RWPE2 (cell line): ENCODE results near the gene KRT3.

Experiments
- ATAC-seq: fragments of 200-7000 bp; cut with Tn5 transposase; 3 replicates; pipeline ENCODE4 v1.9.1; 2021; ENCODE audit warnings: low read depth
- DNase-seq: peaks from one replicate; pipeline ENCODE4 v3.0.0-alpha.2; 2020; ENCODE audit warnings: low spot score
- H3K27ac ChIP-seq: fragments of 450-650 bp; 2 replicates; pipeline ENCODE4 v1.5.1; 2017; ENCODE audit warnings: mild to moderate bottlenecking; ENCODE audit not compliant: poor library complexity, severe bottlenecking
- H3K27me3 ChIP-seq: fragments of 250-450 bp; sonication (Bioruptor Pico); 2 replicates; pipeline ENCODE4 v1.5.1; 2021; ENCODE audit warnings: mild to moderate bottlenecking, moderate library complexity; ENCODE audit not compliant: insufficient read depth, poor library complexity, severe bottlenecking
- H3K36me3 ChIP-seq: fragments of 250-450 bp; sonication (Bioruptor Pico); 2 replicates; pipeline ENCODE4 v1.5.1; 2020; ENCODE audit warnings: low read depth, mild to moderate bottlenecking, moderate library complexity
- H3K4me1 ChIP-seq: fragments of 250-450 bp; sonication (Bioruptor Pico); 2 replicates; pipeline ENCODE4 v1.5.1; 2021; ENCODE audit warnings: mild to moderate bottlenecking, moderate library complexity; ENCODE audit not compliant: insufficient read depth, poor library complexity, severe bottlenecking
- H3K4me3 ChIP-seq: fragments of 250-450 bp; sonication (Bioruptor Pico); 2 replicates; pipeline ENCODE4 v1.5.1; 2021; ENCODE audit warnings: mild to moderate bottlenecking, moderate library complexity; ENCODE audit not compliant: severe bottlenecking
- H3K9me3 ChIP-seq: fragments of 250-450 bp; sonication (Bioruptor Pico); 2 replicates; pipeline ENCODE4 v1.5.1; 2021; ENCODE audit warnings: mild to moderate bottlenecking, moderate library complexity; ENCODE audit not compliant: severe bottlenecking
- TF ChIP-seq, protein P1 (sequence below): fragments of 450-650 bp; IDR thresholded peaks from one replicate; pipeline ENCODE4 v1.5.1; 2017; ENCODE audit warnings: mild to moderate bottlenecking, moderate library complexity; ENCODE audit not compliant: poor library complexity, severe bottlenecking

The KRT3 gene

DNA sequence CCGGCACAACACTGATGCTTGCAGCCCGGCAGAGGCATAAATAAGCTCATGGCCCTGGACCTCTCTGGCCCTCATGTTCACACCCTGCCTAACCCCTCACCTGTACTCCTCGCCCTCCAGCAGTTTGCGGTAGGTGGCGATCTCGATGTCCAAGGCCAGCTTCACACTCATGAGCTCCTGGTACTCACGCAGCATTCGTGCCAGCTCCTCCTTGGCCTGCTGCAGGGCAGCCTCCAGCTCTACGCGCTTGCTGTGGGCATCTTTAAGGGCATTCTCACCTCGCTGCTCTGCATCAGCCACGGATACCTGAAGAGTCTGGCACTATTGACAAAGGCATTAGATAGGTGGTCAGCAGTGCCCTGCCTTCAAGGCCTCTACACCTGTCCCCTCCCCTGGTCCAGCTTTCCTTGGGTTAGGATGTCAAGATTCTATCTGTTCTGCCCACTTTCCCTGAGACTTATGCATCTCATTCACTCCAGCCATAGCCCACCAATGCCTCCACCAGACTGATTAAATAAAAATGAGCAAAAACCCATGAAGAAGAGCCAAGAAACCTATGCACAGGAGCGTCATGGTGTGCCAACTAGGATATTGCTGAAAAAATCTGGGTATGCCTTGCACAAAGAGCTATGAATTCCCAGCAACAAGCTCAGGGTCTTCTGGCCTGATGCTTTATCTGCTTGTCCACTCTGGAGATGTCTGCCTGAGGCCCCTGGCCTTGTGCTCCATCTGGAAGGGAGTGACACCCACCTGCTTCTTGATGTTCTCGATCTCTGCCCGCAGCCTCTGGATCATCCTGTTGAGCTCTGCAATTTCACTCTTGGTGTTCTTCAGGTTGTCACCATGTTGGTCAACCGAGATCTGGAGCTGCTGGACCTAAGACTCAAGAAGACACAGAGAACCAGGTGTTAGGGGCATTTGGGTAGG is 11.9 kb upstream of the KRT3 start:
- H3K4me3 ChIP-seq = no peak overlapping the region
- no peak for ATAC-seq
- H3K27me3 ChIP-seq = no peaks in the 10 kb centered on the region
- TF ChIP-seq, protein P1, sequence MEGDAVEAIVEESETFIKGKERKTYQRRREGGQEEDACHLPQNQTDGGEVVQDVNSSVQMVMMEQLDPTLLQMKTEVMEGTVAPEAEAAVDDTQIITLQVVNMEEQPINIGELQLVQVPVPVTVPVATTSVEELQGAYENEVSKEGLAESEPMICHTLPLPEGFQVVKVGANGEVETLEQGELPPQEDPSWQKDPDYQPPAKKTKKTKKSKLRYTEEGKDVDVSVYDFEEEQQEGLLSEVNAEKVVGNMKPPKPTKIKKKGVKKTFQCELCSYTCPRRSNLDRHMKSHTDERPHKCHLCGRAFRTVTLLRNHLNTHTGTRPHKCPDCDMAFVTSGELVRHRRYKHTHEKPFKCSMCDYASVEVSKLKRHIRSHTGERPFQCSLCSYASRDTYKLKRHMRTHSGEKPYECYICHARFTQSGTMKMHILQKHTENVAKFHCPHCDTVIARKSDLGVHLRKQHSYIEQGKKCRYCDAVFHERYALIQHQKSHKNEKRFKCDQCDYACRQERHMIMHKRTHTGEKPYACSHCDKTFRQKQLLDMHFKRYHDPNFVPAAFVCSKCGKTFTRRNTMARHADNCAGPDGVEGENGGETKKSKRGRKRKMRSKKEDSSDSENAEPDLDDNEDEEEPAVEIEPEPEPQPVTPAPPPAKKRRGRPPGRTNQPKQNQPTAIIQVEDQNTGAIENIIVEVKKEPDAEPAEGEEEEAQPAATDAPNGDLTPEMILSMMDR = no peak
- H3K36me3 ChIP-seq = no peaks in the 10 kb centered on the region
- DNase-seq = no peak
- H3K9me3 ChIP-seq = no peaks in the 10 kb centered on the region
- H3K27ac ChIP-seq = no peak overlapping the region
- no peaks in the 10 kb centered on the region for H3K4me1 ChIP-seq

DNA sequence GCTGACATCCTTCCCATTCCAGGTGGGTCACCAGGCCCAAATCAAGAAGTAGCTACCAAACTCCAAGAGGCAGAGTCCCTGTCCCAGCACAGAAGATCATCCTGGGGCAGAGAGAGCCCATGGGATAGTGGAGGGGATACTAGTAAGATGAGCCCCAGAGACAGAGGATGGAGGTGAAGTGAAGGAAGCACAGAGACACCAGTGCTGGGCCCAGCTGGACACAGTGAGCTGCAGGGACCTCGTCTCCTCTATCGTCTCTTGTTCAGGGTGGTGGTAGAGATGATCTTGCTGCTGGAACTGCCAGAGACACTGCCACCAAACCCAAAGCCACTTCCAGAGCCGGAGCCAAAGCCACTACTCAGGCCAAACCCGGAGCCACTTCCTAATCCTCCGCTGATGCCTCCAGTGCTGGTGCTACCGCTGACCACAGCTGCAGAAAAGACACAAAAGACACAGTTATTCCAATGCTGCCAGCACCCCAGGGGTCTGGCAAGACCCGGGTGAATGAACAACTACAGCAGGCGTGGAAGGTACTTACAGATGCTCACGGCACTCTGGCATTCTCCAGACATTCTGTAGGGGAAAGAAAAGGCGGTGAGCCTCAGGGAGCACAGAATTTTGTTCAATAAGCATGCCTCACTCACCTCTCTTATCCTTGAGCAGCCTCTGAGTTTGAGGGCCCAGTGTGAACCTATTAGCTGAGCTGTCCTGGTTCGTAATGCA is 11.1 kb upstream of the KRT3 start:
- no peaks in the 10 kb centered on the region for H3K27me3 ChIP-seq
- H3K9me3 ChIP-seq = no peaks in the 10 kb centered on the region
- H3K27ac ChIP-seq = no peak overlapping the region
- no peak for ATAC-seq
- H3K4me1 ChIP-seq = no peaks in the 10 kb centered on the region
- no peak overlapping the region for H3K4me3 ChIP-seq
- TF ChIP-seq, protein P1 = no peak
- H3K36me3 ChIP-seq = no peaks in the 10 kb centered on the region
- DNase-seq = no peak

DNA sequence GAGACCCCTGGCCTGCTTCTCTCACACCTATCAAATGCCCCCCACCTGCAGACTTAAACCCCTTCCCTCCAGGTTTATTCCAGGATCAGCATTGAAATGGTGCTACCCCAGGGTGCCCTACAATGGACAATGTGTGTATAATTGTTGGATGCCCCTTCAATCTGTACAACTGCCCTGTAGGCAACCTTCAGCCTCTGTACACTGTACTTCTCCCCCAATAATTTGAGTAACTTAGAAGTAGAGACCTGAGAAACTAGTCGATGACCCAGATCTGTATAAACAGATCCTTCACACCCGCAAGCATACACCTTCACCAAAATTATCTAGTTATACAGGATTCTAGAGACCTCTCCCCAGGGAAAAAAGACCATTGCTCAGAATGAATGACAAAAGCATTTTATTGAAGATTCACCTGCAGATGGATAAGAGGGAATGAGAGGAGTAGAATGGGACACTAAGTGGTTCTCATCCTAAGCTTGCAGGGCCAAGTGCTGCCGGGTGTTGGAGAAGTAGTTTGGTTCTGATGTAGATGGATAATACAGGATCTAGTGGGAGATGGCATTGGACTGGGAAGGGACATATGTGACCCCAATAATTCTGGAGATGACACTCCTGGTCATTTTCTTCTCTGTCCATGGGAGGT is 10.4 kb upstream of the KRT3 start:
- TF ChIP-seq, protein P1 = no peak
- H3K27me3 ChIP-seq = no peaks in the 10 kb centered on the region
- DNase-seq (no peak), ATAC-seq (no peak)
- no peaks in the 10 kb centered on the region for H3K4me1 ChIP-seq
- H3K4me3 ChIP-seq = no peak overlapping the region
- H3K36me3 ChIP-seq = no peaks in the 10 kb centered on the region
- H3K9me3 ChIP-seq = no peaks in the 10 kb centered on the region
- no peak overlapping the region for H3K27ac ChIP-seq

DNA sequence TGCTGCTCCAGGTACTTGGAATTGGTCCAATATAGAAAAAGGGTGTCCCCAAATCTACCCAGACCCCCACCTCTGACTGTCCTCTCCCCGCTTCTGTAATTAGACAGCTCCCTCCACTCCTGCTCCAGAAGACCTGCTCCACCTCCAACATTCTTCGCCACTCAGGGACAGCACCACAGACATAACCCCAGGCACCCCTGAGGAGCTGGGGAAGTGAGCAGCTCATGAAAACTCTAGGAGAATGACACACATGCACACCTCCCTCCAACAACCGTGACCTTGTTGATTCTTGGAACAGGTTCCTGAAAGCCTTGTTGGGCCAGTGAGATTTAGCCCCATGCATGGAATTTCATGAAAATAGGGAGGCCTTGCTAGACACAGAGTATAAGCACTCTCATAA is 9.8 kb upstream of the KRT3 start:
- H3K4me1 ChIP-seq = peaks cover 4% of the 10 kb centered on the region
- H3K9me3 ChIP-seq = no peaks in the 10 kb centered on the region
- TF ChIP-seq, protein P1 = no peak
- H3K4me3 ChIP-seq = no peak overlapping the region
- no peaks in the 10 kb centered on the region for H3K36me3 ChIP-seq
- ATAC-seq (no peak), DNase-seq (no peak)
- H3K27me3 ChIP-seq = no peaks in the 10 kb centered on the region
- no peak overlapping the region for H3K27ac ChIP-seq
